ENCODE results near the gene OR56A4.
"Not testable (repeated sequence)": the region's sequence is repeated elsewhere in the genome, so short reads cannot be mapped to it uniquely, and the experiment has no call there.

The OR56A4 gene, protein sequence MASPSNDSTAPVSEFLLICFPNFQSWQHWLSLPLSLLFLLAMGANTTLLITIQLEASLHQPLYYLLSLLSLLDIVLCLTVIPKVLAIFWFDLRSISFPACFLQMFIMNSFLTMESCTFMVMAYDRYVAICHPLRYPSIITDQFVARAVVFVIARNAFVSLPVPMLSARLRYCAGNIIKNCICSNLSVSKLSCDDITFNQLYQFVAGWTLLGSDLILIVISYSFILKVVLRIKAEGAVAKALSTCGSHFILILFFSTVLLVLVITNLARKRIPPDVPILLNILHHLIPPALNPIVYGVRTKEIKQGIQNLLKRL

DNA sequence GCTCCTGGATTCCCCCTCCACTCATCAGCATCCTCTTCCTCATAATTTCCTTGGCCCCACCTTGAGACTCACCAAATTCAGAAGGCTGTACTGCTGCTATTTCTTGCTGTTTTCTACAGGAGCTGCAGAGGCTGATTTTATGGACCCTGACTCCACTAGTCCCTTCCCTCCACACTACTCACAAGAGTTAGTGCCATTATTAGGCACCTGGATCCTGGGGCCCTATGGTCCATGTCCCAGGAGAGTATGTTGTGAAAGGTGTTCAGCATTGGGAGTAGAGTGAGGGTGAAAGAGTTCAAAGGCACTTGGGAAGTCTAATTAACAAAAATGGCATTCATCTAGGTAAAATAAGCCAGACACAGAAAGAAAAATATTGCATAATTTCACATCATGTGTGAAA lies at the start of gene OR56A4:
OR56A4 (minus strand) TSS at position 101 of the 400 bp plus-strand sequence. CDS start 3,954 bp downstream, outside the sequence.
- DNase-seq = no peak

DNA sequence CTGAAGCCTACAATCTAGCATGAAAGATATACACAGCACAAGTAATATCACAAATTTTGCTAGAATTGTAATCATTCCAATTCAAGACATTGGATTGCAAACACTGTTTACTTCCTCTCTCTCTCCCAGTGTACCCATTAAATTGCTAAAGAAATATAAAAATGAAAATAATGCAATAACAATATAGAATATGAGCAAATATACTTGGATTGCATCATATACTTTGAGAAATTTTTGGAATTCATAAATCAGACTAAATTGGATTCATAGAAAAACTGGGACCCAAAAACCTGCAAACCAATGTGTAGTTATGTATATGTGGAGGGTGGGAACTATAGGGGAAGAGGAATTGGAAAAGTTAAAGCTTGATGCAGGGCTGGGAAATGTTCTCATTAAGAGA lies 48.8 kb upstream of the OR56A4 start:
- DNase-seq = no peak

DNA sequence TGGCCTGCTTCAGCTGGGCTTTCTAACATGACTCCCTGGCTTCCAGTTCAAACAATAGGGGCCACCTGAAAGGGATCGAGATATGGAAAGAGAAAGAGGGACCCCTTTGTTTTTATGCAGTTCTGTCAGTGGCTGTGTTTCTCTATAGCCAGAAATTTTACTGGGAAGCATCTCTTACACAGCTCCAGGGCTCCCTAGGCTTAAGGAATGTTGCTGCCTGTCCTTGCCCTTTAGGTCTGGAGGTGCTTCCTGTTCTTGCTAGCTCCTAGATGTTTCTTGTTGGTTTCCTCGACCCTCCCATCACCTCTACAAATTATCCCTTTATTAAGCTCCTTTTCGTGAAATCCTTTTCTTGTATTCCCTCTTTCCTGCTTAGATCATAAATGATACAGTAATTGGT lies 45.6 kb upstream of the OR56A4 start:
- no peak for DNase-seq

DNA sequence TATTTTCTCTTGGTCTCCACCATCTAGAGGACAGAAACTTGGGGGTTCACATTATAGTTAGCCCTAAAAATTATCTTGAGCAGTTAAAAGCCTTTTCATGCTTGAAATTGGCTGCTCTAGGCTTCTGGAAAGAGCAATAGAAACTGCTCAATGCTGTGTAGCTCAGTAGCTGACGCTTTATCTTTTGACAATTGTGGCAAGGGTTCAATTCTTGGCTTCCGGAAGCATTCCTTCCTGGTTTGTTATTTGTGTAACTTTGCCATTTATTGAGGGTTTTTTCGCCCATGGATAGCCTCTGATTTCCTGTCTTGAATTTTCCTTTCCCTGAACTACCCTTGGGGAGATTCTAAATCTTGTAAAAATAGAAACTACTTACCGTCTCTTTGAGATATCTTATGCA lies 34.1 kb upstream of the OR56A4 start:
- no peak for DNase-seq

DNA sequence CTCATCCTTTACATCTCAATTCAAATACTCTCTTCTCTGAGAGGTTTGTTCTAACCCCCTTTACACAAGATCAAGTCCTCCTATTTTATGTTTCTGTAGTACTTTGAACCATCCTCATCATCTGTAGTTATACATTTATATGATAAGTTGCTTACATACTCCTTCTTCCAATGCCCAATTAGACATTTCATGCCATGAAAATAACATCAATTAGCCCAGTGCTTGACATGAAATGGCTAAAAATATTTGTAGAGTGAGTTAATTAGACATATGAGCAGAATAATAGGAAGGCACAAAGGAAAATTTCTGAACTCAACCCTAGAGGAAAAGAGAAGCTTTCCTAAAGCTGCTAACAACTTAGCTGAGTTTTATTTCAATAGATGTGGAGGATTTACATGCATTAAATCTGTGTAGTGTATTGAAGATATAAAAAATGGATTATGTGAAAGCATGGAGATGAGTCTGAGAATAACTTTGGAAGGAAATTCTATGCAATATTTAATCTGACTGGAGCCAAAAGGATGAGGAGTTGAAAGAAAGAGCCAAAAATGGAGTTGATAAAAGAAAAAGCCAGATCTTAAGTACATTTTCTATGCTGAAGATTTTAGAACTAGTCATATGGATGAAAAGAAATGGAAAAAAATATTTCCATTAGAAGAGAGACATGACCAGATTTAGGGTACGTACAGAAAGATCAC lies 24.1 kb upstream of the OR56A4 start, which contains the start of gene OR56A1:
OR56A1 (minus strand) TSS at position 51 of the 698 bp plus-strand sequence. CDS start 3,066 bp downstream, outside the sequence.
- no peak for DNase-seq

DNA sequence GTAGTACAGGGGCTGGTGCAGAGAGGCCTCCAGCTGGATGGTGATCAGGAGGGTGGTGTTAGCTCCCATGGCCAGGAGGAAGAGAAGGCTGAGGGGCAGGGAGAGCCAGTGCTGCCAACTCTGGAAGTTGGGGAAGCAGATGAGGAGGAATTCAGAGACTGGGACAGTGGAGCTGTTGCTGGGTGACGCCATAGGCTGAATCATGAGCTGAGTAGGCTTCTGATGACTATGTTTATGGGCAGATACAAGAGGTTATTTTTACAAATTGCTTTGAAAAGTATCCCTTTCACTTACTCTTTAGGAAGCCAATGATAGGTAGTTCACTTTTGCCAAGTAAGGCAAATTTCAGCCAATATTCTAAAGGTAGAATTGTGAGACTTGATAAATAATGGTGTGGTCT lies 20.8 kb upstream of the OR56A4 start:
- DNase-seq = no peak

DNA sequence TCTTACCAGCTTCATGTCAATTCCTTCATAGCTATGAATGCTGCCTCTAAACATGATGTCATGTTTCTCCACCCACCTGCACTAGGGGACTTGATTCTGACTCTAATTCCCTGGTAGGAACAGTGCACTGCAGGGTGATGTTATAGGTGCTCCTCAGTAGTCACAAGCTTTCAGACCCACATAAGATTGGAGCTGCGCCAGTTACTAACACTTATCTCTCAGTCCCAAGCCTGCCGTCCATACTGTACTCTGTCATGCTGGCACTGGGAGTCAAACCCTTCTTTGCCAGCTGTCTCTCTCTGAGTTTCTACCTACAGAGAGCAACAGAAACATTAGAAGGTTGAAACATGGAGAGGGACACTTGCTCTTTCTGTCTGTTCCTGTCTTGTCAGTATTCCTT lies 18.3 kb upstream of the OR56A4 start:
- no peak for DNase-seq

DNA sequence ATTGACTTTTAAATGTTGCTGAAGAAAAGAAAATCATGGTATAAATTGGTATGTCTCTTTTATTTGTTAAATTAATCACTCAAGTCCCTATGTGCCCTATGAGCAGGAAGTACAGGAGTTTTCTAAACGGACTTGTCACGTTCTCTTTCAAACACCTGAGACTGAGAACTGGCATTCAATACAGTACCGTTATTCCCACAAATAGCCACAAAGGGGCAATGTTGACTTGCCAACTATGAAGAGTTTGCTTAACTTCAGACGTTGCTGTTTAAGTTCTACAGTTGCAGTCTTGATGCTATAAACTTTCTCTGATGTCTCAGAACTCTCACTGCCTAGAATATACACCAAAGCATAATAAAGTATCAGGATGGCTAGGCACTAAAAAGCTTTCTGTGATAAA lies 16.2 kb upstream of the OR56A4 start:
- no peak for DNase-seq

DNA sequence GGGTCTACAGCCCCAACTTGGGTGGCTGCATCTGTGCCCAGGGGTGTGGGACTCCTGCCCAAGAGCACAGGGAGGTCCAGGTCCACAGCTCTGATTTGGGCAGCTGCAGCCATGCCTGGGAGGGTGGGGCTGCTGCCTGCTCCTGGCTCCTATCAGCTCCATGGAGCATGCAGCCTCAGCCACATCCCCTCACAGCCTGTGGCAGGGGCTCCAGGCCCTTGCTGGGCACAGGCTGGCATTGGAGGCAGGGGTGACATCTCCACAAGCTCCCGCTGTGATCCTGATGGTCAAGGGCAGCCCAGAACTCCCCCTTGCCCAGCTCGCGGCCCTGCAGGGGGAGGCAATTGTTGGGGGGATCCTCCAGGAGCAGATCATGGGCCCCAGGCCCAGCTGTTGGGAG lies 6.3 kb upstream of the OR56A4 start:
- no peak for DNase-seq

DNA sequence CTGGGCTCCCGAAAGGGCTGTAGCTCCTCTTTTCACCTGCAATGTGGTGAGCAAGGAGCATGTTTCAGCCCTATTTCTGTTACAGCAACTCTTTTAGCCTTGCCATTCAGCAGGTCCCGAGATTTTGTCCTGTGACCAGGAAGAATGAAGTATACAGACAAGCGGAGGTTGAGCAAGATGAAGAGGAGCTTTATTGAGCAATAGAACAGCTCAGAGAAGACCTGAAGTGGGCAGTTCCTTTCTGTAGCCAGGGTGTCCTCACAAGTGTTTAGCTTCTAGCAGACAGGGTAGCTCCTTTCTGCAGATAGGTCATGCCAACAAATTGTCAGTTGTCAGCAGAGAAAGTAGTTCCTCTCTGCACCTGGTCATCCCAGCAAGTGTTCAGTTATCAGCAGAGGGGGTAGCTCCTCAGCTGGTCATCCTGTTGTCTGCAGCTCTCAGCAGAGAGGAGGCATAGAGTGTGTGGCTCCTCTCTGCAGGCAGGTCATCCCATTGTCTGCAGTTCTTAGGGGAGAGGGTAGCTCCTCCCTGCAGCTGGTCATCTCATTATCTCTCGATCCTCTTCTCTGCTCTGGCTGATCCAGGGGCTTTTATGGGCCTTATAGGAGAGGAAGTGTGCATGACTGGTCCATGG lies 5.4 kb upstream of the OR56A4 start:
- no peak for DNase-seq

DNA sequence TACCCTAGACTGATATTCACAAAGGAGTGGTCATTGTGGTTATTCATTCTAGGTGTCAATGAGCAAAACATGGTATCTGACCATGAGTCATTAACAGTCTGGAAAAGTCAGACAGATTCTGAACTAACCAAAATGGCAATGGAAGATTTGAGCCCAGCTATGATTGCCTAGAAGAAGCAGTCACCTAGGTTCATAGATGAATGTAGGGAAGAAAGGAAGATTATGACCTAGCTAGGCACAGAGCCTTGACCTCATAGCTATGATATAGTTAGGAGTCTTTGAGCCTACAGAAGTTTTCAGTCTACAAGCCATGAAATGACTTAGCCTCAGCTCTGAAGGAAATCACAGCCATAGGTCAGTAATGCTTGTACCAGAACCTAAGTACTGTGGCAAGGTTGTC lies 351 bp downstream of the OR56A4 start:
- no peak for DNase-seq

DNA sequence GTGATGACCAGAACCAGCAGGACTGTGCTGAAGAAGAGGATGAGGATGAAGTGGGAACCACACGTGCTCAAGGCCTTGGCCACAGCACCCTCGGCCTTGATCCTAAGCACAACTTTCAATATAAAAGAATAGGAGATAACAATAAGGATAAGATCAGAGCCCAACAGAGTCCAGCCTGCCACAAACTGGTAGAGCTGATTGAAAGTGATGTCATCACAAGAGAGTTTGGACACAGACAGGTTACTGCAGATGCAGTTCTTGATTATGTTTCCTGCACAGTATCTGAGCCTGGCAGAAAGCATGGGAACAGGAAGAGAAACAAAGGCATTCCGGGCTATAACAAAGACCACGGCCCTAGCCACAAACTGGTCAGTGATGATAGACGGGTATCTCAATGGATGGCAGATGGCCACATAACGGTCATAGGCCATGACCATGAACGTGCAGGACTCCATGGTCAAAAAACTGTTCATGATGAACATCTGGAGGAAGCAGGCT lies 4.5 kb downstream of the OR56A4 start:
- DNase-seq = no peak

DNA sequence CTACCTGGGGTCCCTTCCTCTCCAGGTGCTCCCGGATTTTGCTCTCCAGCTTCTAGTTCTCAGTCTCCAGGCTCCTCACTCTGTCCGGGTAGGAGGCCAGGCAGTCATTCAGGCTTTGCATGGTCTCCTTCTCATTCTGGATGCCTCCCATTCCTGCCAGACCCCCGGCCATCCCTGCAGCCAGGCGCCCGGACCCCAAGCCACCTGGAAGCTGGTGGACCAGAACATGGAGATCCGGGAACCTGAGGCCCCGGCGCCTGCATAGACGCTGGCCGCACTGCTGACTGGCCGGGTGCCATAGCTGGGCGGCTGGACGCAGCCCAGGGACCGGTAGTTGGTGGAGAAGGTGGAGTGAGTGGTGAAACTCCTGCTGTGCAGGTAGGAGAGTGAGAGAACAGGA lies 12.0 kb downstream of the OR56A4 start:
- no peak for DNase-seq

DNA sequence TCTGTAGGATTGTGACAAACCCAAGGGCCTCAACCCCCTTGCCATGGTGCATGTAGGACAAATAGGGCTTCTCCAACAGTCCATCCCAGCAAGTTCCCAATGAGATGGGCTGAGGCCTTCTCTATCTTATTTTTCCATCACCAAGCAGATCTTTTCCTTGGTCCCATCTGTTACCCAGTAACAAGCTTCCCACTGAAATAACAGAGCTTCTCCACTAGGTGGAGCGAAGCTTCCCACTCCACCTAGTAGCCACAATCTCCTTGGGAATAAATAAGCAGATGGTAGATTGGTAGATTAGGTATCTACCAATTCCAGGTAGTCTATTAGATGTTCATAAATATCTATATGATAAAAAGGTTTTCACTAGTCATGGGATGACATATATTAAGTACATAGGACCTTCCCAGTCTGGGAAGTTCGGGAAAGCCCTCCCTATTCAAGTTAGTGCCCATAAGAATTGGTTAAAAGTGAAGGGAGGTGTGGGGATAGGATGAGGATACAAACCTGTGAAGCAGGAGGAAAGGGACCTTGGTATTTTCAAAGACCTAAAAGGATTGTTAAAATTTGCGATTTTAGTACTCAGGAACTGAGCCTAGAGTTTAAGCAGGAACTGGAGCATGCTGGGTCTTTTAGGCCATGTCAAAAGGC lies 14.0 kb downstream of the OR56A4 start:
- DNase-seq = no peak

DNA sequence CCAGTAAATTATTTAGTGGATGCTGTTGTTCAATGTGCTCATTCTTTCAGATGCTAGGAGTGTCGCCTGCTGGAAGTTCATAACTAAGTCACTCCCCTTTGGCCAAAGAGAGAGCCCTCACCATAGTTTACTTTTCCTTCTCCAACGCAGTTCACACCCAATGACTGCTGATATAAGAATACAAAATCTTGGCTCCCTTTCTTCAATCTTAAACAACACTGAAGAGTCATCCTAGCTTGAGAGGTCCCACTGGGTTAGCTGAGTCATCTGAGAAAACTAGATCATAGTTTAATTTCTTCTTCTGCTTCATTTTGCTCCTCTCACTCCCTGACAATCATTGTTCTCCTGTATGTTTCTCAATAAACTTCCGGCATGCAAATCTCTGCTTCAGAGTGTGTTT lies 14.6 kb downstream of the OR56A4 start:
- no peak for DNase-seq

DNA sequence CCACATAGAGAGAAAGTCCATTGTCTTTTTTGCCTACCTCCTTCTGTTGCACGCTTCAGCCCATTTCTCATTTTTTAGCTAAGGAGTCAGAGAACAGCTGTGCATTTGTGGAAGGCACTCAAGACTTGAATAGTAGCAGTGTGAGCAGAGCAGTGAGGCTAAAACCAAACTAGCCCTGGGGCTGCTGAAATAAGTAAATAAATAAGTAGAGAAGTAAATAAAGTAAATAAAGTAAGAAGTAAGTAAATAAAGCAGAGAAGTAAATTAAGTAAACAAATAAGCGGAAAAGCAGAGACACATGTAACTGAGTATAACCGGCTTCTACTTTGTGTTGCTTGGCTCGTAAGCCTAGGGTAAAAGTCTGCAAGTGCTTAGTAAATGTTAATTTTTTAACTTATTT lies 17.5 kb downstream of the OR56A4 start:
- DNase-seq = no peak

DNA sequence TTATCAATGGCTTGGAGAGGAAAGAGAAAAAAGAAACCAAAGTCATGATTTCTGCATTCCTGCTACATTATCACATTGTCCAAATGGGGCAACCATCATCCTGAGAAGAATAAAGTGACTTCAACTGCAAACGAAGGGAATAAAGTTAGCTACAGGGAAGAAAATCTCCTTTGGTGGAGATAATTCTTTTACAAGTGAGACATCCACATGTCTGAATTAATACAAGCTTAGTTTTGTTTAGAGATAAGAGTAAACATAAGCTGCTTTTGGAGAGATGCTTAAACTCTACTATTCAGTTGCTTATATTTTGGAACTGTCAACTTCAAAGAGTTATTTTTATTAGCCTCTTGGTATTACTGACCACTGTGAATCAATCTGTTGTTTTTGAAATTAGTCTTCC lies 19.9 kb downstream of the OR56A4 start, which contains the start of gene OR52L1:
OR52L1 (minus strand) TSS at position 101 of the 400 bp plus-strand sequence; CDS start at position 46, 55 bp downstream.
- DNase-seq = no peak

DNA sequence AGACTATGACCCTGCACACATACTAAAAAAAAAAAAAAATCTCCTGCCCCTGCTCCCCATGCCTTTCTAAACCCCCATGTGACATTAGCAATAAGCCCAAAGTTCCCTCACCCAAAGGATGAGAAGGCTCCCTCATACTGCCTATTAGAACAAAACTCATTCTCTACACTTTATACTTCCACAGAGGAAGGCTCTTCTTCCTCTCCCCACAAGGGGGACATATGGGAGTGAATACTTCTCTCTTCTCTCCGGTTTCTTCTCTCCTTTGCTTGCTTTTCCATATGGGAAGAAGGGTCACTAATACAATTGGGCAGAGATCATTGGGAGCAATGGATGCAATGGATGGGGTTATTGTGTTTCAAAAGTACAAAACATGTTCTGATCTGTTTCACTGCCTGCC lies 23.3 kb downstream of the OR56A4 start:
- DNase-seq = no peak

DNA sequence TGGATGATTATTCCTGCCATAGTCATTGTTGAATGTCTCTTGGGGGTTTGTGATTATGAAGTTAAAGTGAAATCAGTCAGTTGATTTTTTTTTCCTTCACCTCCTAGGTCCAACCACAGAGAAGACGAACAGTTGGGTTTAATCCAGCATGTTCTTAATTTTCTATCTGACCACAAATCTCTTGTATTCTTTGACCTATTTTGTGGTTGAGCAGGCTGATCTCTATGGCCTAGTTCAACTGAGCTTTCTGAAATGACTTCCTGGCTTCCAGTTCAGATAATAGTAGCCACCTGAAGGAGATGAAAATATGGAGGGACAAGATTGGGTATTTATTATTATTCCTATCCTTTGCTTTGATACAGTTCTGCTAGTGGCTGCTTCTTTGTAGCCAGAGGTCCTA lies 33.2 kb downstream of the OR56A4 start:
- DNase-seq = no peak

DNA sequence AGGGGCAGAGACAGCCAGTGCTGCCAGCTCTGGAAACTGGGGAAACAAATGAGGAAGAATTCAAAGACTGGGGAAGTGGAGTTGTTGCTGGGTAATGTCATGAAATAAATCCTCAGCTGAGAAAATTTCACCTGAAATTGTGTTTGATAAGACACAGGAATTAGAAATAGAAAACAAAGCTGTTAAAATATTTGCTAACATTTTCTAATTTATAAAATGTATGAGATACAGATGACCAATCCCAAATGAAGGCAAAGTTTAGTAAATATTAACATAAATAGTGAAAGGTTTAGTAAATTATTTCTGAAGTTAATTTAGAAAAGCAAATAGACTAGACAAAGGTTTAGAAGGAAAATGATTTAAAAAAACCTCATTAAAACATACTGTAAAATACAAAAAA lies 38.4 kb downstream of the OR56A4 start, which contains the start of gene OR56A5:
OR56A5 (minus strand) TSS at position 101 of the 400 bp plus-strand sequence; CDS start at position 101, 0 bp downstream.
- DNase-seq = no peak

DNA sequence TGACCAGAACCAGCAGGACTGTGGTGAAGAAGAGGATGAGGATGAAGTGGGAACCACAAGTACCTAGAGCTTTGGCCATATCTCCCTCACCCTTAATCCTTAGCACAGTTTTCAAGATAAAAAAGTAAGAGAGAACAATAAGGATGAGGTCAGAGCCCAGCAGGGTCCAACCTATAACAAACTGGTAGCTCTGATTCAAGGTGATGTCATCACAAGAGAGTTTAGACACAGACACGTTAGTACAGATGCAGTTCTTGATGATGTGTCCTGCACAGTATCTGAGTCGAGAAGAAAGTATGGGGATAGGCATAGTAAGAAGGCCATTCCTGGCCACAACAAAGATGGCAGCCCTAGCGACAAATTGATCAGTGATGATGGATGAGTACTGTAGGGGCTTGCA lies 39.0 kb downstream of the OR56A4 start:
- no peak for DNase-seq

DNA sequence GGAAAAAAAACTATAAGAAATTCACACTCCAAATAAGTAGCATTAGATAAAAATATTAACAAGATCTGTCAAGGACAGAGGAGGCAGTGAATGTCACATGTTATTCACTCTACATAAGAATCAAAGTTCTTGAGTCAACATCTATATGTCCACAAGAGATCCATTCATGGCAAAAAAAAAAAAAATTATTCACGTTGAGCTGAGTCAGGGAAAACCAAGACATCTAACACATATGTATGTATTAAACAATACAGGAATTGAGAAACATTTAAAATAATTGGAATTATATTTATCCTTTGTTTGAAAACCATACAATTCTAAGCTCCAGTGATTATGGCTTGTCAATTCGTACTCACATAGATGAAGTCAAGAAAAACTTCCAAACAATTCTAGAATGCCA lies 39.8 kb downstream of the OR56A4 start:
- DNase-seq = no peak

DNA sequence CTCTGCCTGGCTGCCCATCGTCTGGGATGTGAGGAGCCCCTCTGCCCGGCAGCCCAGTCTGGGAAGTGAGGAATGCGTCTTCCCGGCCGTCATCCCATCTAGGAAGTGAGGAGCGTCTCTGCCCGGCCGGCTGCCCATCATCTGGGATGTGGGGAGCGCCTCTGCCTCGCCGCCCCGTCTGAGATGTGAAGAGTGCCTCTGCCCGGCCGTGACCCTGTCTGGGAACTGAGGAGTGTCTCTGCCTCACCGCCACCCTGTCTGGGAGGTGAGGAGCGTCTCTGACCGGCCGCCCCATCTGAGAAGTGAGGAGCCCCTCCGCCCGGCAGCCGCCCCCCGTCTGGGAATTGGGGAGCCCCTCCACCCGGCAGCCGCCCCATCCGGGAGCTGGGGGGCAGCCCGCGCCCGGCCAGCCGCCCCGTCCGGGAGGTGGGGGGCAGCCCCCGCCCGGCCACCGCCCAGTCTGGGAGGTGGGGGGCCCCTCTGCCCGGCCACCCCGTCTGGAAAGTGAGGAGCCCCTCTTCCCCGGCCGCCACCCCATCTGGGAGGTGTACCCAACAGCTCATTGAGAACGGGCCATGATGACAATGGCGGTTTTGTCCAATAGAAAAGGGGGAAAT lies 45.9 kb downstream of the OR56A4 start:
- not testable (repeated sequence) for DNase-seq
